B cell (primary cell): ENCODE results near the gene PLXDC1. TPM values are rescaled to one million over a fixed set of nuclear protein-coding genes. Genes with fewer than 3 reads are reported as not detected.

Source experiments
- ATAC-seq: fragments of 200-7000 bp; cut with Tn5 transposase; one replicate; pipeline ENCODE4 v1.10.0; 2021; ENCODE audit warnings: low read depth, mild to moderate bottlenecking, moderate number of reproducible peaks, moderate library complexity
- CTCF ChIA-PET: fragments of 350-600 bp; sonication (Branson Sonifier 250); formaldehyde crosslinking; loops from one replicate; lab custom pipeline; 2021; ENCODE audit warnings: antibody characterized with exemption, inconsistent platforms; lab: Charles Lee
- POLR2A ChIA-PET: fragments of 350-600 bp; sonication (Branson Sonifier 250); formaldehyde crosslinking; loops from one replicate; lab custom pipeline; 2021; ENCODE audit warnings: antibody characterized with exemption; lab: Charles Lee
- DNase-seq: peaks from one replicate; pipeline ENCODE4 v3.0.0; 2013
- H2AFZ ChIP-seq: 2 replicates; pipeline ENCODE4 v1.6.1; 2012; ENCODE audit warnings: mild to moderate bottlenecking, low read depth, low read length; ENCODE audit not compliant: insufficient read depth, poor library complexity, severe bottlenecking
- H3K27ac ChIP-seq, 2 donors: 1 replicate in 1 of 2; 2 replicates in 1 of 2; pipeline ENCODE4 v1.5.1; 2012 to 2013; ENCODE audit warnings: low read length in 2 of 2, mild to moderate bottlenecking in 2 of 2, moderate library complexity in 1 of 2
- H3K27me3 ChIP-seq, 4 experiments: fragments of 200-600 bp in 1 of 4; sonication (generic) in 1 of 4; replicated peaks in 1 of 4; 1 replicate in 2 of 4; 2 replicates in 2 of 4; pipeline versions ENCODE4 v1.6.1 to v1.7.0; 2013 to 2016; ENCODE audit warnings: low read length in 3 of 4, mild to moderate bottlenecking in 2 of 4, mixed read lengths in 1 of 4, moderate library complexity in 1 of 4; ENCODE audit not compliant: insufficient read depth in 4 of 4, control insufficient read depth in 3 of 4; ENCODE audit errors: control extremely low read depth in 1 of 4
- H3K36me3 ChIP-seq, 2 experiments: replicated peaks in 1 of 2; 1 replicate in 1 of 2; 2 replicates in 1 of 2; pipeline versions ENCODE4 v1.6.1 to v1.7.1; 2013; ENCODE audit warnings: low read length in 1 of 2; ENCODE audit not compliant: insufficient read depth in 2 of 2, control insufficient read depth in 1 of 2; ENCODE audit errors: control extremely low read depth in 1 of 2, extremely low read depth in 1 of 2
- H3K4me1 ChIP-seq, 2 donors: fragments of 200-600 bp in 1 of 2; sonication (generic) in 1 of 2; 1 replicate in 1 of 2; 2 replicates in 1 of 2; pipeline versions ENCODE4 v1.5.1 to v1.6.1; 2013 to 2017; ENCODE audit warnings: low read length in 2 of 2; ENCODE audit not compliant: control insufficient read depth in 2 of 2, insufficient read depth in 2 of 2
- H3K4me2 ChIP-seq: replicated peaks from 2 replicates; pipeline ENCODE3; 2012; ENCODE audit warnings: mild to moderate bottlenecking, low read depth, low read length; ENCODE audit not compliant: poor library complexity, severe bottlenecking
- H3K4me3 ChIP-seq, 5 experiments: fragments of 200-600 bp in 1 of 5; sonication (generic) in 1 of 5; 1 replicate in 3 of 5; 2 replicates in 2 of 5; pipeline versions ENCODE4 v1.5.1 to v1.7.0; 2011 to 2016; ENCODE audit warnings: low read length in 4 of 5, mild to moderate bottlenecking in 4 of 5, low read depth in 2 of 5, control low read depth in 1 of 5, moderate library complexity in 1 of 5; ENCODE audit not compliant: insufficient read depth in 1 of 5; ENCODE audit errors: control extremely low read depth in 1 of 5, extremely low read depth in 1 of 5
- H3K79me2 ChIP-seq: fragments of 200-600 bp; sonication (generic); one replicate; pipeline ENCODE4 v1.6.0; 2016; ENCODE audit warnings: low read length; ENCODE audit not compliant: control insufficient read depth, insufficient read depth
- H3K9ac ChIP-seq: fragments of 200-600 bp; sonication (generic); 2 replicates; pipeline ENCODE4 v1.6.1; 2017; ENCODE audit warnings: mild to moderate bottlenecking, low read length, moderate library complexity
- H3K9me3 ChIP-seq, 3 donors: one replicate each; pipeline versions ENCODE4 v1.6.1 to v1.7.1; 2013; ENCODE audit warnings: low read length in 2 of 3; ENCODE audit not compliant: control insufficient read depth in 2 of 3, insufficient read depth in 1 of 3; ENCODE audit errors: control extremely low read depth in 1 of 3
- H4K20me1 ChIP-seq: 2 replicates; pipeline ENCODE4 v1.6.0; 2012; ENCODE audit warnings: mild to moderate bottlenecking, low read length; ENCODE audit not compliant: insufficient read depth, control insufficient read depth, poor library complexity, severe bottlenecking
- H3K27ac Mint-ChIP-seq: one replicate; pipeline ENCODE4 v1.8.0; 2021; ENCODE audit warnings: mixed read lengths
- H3K27me3 Mint-ChIP-seq: one replicate; pipeline ENCODE4 v1.8.0; 2021; ENCODE audit warnings: mixed read lengths
- H3K4me1 Mint-ChIP-seq: one replicate; pipeline ENCODE4 v1.8.0; 2021; ENCODE audit warnings: mixed read lengths
- H3K4me3 Mint-ChIP-seq: one replicate; pipeline ENCODE4 v1.8.0; 2021; ENCODE audit warnings: mixed read lengths
- H3K9me3 Mint-ChIP-seq: one replicate; pipeline ENCODE4 v1.8.0; 2022; ENCODE audit warnings: mixed read lengths; ENCODE audit not compliant: insufficient read depth
- EZH2 ChIP-seq: IDR thresholded peaks from 2 replicates; pipeline ENCODE4 v1.6.1; 2012; ENCODE audit warnings: borderline replicate concordance, low read depth, mild to moderate bottlenecking, moderate library complexity, low read length; ENCODE audit not compliant: insufficient read depth, poor library complexity, severe bottlenecking
- WGBS: methylation state at CpG from one replicate; pipeline ENCODE4 v1.1.5; 2013; ENCODE audit warnings: missing lambda C conversion rate; ENCODE audit not compliant: insufficient coverage; 5-methylcytosine and 5-hydroxymethylcytosine counted together
- intact Hi-C: fragments of 100-400 bp; cut with micrococcal nuclease; formaldehyde crosslinking; loops from one replicate; pipeline ENCODE4 v1.10.0; 2022
- polyA plus RNA-seq: library from polyadenylated mRNA; depleted of rRNA; stranded (reverse); fragments of >200 nt; gene quantifications from 2 replicates; pipeline ENCODE4 v1.2.3, GENCODE V29; 2012
- total RNA-seq, 2 donors: library from RNA; stranded (reverse); fragments of 120-200 nt in 1 of 2; gene quantifications; 1 replicate in 1 of 2; 2 replicates in 1 of 2; pipeline versions ENCODE4 v1.2.3 to v1.2.4, GENCODE V29; 2013 to 2022
- TF ChIP-seq, protein P1 (sequence below): fragments of 200-600 bp; IDR thresholded peaks from one replicate; pipeline ENCODE4 v1.8.0; 2022; ENCODE audit warnings: antibody characterized with exemption, mild to moderate bottlenecking

The PLXDC1 gene
- total and polyA plus RNA-seq, 2 donors (not counting 1 experiment from before 2014, with no cell fraction given): 0.69 TPM; not detected in 1

DNA sequence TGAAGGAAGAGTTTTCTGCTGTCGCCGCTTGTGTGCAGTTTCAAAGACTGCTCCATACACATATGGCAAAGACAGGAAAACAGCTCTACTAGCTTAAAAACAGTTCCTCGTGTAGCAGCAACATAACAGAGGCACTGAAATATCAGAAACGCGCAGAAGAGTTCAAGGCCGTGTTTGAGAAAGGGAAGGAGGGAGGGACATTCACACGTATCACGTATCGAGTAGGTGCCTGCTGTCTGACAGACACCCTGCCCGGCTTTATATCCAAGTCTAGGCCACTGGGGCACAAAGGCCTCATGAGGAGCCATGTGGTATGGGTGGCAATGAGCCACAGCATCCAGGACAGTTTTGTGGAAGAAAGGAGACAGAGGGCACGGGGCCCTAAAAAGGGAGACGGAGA is 50.3 kb downstream of the PLXDC1 start:
- Histone ChIP-seq H4K20me1 (no peaks in the 10 kb centered on the region), H3K9me3 (peaks cover 0 to 8% (median 0%) of the 10 kb centered on the region in 3 donors), H2AFZ (no peak overlapping the region), H3K27me3 (peaks cover 0 to 18% (median 9%) of the 10 kb centered on the region in 4 experiments), H3K36me3 (no peaks in the 10 kb centered on the region), H3K27ac (no peak overlapping the region), H3K4me2 (no peak overlapping the region), H3K4me3 (no peak overlapping the region), H3K4me1 (peaks cover 31 to 41% of the 10 kb centered on the region in 2 donors), H3K9ac (no peak overlapping the region), H3K79me2 (no peaks in the 10 kb centered on the region)
- ATAC-seq (no peak), DNase-seq (no peak)
- no peak overlapping the region for H3K27ac Mint-ChIP-seq
- no peak overlapping the region for H3K4me3 Mint-ChIP-seq
- ChIA-PET POLR2A (no interaction called here), CTCF (no interaction called here)
- H3K4me1 Mint-ChIP-seq: peaks cover 30% of the 10 kb centered on the region
- TF ChIP-seq, protein P1, sequence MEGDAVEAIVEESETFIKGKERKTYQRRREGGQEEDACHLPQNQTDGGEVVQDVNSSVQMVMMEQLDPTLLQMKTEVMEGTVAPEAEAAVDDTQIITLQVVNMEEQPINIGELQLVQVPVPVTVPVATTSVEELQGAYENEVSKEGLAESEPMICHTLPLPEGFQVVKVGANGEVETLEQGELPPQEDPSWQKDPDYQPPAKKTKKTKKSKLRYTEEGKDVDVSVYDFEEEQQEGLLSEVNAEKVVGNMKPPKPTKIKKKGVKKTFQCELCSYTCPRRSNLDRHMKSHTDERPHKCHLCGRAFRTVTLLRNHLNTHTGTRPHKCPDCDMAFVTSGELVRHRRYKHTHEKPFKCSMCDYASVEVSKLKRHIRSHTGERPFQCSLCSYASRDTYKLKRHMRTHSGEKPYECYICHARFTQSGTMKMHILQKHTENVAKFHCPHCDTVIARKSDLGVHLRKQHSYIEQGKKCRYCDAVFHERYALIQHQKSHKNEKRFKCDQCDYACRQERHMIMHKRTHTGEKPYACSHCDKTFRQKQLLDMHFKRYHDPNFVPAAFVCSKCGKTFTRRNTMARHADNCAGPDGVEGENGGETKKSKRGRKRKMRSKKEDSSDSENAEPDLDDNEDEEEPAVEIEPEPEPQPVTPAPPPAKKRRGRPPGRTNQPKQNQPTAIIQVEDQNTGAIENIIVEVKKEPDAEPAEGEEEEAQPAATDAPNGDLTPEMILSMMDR: no peak
- TF ChIP-seq EZH2: no peak
- intact Hi-C loops: no loop called here
- H3K9me3 Mint-ChIP-seq: no peaks in the 10 kb centered on the region
- H3K27me3 Mint-ChIP-seq: peaks cover 24% of the 10 kb centered on the region
- 98% methylated on average over 9 of the region's 12 CpGs for WGBS

DNA sequence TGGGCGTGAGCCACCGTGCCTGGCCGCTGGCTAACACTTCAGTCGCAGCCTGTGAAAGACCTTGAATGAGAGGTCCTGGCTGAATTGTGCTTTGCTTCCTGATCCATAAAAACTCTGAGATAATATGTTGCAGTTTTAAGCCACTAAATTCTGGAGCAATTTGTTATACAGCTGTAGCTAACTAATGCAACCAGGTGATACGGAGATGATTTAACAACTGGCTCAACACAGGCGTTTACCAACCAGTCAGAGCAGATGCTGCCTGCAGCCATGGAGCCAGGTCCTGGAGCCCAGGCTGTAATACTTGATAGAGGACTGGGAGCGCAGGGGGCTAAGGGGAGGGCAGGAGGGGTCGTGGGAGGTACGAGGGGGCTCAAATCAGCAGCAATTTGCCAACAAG is 50.9 kb downstream of the PLXDC1 start:
- Histone ChIP-seq H2AFZ (no peak overlapping the region), H4K20me1 (no peaks in the 10 kb centered on the region), H3K4me3 (no peak overlapping the region), H3K36me3 (no peaks in the 10 kb centered on the region), H3K79me2 (no peaks in the 10 kb centered on the region), H3K9me3 (peaks cover 0 to 8% (median 0%) of the 10 kb centered on the region in 3 donors), H3K9ac (no peak overlapping the region), H3K4me2 (no peak overlapping the region), H3K27ac (no peak overlapping the region), H3K4me1 (peaks cover 33 to 44% of the 10 kb centered on the region in 2 donors), H3K27me3 (peaks cover 0 to 18% (median 9%) of the 10 kb centered on the region in 4 experiments)
- POLR2A ChIA-PET: no interaction called here
- no peaks in the 10 kb centered on the region for H3K9me3 Mint-ChIP-seq
- DNase-seq (no peak), ATAC-seq (no peak)
- CTCF ChIA-PET: interaction anchor here (0.5 kb wide), 1 partner anchor 262 kb away, joined by 5 read pairs; no protein-coding TSS in a partner anchor
- intact Hi-C loops: no loop called here
- WGBS: 99% methylated on average over 6 of the region's 9 CpGs
- TF ChIP-seq, protein P1: no peak
- no peak for TF ChIP-seq EZH2
- H3K4me3 Mint-ChIP-seq: no peak overlapping the region
- H3K4me1 Mint-ChIP-seq: peaks cover 34% of the 10 kb centered on the region
- no peak overlapping the region for H3K27ac Mint-ChIP-seq
- peaks cover 22% of the 10 kb centered on the region for H3K27me3 Mint-ChIP-seq
